Lower lobe of right lung (tissue), 2 donors: Measurements from ENCODE around the gene LCN1. TPM values are rescaled to one million over a fixed set of nuclear protein-coding genes. Genes with fewer than 3 reads are reported as not detected.

ENCODE experiments used
- ATAC-seq, 2 donors: fragments of 200-7000 bp; cut with Tn5 transposase; one replicate each; pipeline ENCODE4 v1.9.1; 2020 to 2022; ENCODE audit warnings: mild to moderate bottlenecking in 2 of 2, moderate library complexity in 2 of 2
- DNase-seq: peaks from one replicate; pipeline ENCODE4 v3.0.0-alpha.2; 2020
- H3K27ac ChIP-seq: fragments of 200-600 bp; one replicate; pipeline ENCODE4 v1.8.0; 2022
- H3K27me3 ChIP-seq: fragments of 200-600 bp; one replicate; pipeline ENCODE4 v1.8.0; 2022; ENCODE audit warnings: low read depth
- H3K36me3 ChIP-seq: fragments of 200-600 bp; one replicate; pipeline ENCODE4 v1.8.0; 2022; ENCODE audit warnings: mild to moderate bottlenecking
- H3K4me1 ChIP-seq: fragments of 200-600 bp; one replicate; pipeline ENCODE4 v1.8.0; 2022
- H3K4me3 ChIP-seq: fragments of 200-600 bp; one replicate; pipeline ENCODE4 v1.8.0; 2022; ENCODE audit warnings: mild to moderate bottlenecking
- H3K9me3 ChIP-seq: fragments of 200-600 bp; one replicate; pipeline ENCODE4 v1.8.0; 2022
- intact Hi-C: fragments of 100-400 bp; cut with DNase I; formaldehyde crosslinking; loops from one replicate; pipeline ENCODE4 v1.11.0; 2022
- total RNA-seq: library from RNA; stranded (reverse); fragmentation: NEBNext Ultra II Directional; extraction: Animal tissue kit (Norgen Biotek cat#: 25700); gene quantifications from one replicate; pipeline ENCODE4 v1.2.1, GENCODE V29; 2021
- TF ChIP-seq, protein P1 (sequence below): fragments of 200-600 bp; IDR thresholded peaks from one replicate; pipeline ENCODE4 v1.8.0; 2022; ENCODE audit warnings: antibody characterized with exemption, mild to moderate bottlenecking
- donor health status: DM: no; HTN: yes; CAD: no; lungs with severe emphysema.

Gene LCN1
- total RNA-seq, 1 donor from 2014 or later, result not detected

DNA sequence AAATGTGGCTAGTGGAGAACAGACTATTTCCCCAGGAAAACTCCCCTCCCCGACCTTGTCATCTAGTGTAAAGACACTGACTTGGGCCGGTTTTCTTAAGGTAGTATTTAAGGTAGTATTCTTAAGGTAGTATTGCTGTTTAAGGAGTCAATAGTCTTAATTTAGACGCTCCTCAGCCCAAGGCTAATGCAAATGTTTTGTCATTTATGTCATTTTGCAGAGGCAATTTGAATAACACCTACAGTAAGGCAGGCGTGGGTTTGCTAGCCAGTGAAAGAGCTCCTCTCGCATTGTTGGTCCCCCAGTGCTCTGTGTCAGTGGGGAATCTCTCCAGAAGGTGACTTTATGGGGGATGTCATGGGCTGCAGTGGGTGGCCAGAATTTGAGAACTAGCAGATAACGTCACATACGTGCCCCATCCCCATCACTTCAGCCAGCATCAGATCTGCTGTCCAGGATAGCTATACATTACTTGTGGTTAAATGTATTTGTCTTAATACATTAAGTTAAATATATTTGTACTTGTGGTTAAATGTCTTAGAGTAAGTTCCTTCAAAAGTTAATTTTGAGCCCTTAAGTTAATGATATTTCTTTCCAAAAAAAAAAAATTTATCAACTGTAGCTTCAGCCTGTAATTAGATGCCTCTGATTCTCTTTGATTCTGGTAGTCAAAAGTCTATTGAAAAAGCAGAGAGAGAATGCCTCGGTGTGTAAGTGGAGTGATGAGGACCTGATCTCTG lies 39.1 kb upstream of the LCN1 start:
- Histone ChIP-seq H3K9me3 (no peaks in the 10 kb centered on the region), H3K36me3 (peaks cover 40% of the 10 kb centered on the region), H3K27me3 (no peaks in the 10 kb centered on the region), H3K4me3 (no peak overlapping the region), H3K4me1 (peaks cover 37% of the 10 kb centered on the region), H3K27ac (no peak overlapping the region)
- DNase-seq, result no peak
- intact Hi-C loops, result no loop called here
- ATAC-seq, result no peak
- TF ChIP-seq, protein P1, sequence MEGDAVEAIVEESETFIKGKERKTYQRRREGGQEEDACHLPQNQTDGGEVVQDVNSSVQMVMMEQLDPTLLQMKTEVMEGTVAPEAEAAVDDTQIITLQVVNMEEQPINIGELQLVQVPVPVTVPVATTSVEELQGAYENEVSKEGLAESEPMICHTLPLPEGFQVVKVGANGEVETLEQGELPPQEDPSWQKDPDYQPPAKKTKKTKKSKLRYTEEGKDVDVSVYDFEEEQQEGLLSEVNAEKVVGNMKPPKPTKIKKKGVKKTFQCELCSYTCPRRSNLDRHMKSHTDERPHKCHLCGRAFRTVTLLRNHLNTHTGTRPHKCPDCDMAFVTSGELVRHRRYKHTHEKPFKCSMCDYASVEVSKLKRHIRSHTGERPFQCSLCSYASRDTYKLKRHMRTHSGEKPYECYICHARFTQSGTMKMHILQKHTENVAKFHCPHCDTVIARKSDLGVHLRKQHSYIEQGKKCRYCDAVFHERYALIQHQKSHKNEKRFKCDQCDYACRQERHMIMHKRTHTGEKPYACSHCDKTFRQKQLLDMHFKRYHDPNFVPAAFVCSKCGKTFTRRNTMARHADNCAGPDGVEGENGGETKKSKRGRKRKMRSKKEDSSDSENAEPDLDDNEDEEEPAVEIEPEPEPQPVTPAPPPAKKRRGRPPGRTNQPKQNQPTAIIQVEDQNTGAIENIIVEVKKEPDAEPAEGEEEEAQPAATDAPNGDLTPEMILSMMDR, result no peak

DNA sequence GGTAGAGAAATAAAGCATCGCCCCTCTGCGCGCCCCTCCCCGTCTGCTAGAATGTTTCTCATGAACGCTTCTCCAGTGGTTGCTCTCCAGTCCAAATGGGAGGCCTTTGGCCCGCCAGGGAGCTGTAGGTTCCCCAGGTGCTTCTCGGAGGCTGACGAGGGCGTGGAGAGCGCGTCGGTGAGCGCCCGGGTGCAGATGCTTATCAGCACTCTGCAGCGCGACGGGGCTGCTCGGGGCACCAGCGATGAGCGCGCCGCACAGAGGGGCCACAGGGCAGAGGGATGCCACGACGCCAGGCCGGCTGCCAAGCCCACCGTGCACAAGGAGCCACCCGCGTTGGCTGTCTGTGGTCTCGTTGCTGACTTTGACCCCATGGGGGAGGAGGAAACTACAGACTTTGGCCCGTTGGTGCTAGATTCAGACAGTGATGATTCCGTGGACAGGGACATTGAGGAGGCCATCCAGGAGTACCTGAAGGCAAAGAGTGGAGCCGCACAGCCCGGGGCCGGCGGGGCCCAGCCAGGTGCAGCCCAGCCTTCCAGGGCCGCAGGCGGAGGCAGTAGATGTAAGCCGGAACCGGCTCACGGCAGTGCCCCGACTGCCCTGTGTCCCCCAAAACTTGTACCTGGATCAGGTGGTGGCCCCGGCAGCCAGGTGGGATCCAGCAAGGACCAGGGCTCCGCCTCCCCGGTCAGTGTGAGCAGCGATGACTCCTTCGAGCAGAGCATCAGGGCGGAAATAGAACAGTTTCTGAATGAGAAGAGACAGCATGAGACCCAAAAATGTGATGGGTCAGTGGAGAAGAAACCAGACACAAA lies 36.6 kb upstream of the LCN1 start:
- Histone ChIP-seq H3K9me3 (no peaks in the 10 kb centered on the region), H3K36me3 (peaks cover 59% of the 10 kb centered on the region), H3K4me1 (peaks cover 21% of the 10 kb centered on the region), H3K27me3 (no peaks in the 10 kb centered on the region), H3K27ac (no peak overlapping the region), H3K4me3 (no peak overlapping the region)
- ATAC-seq, result no peak
- no peak for DNase-seq
- TF ChIP-seq, protein P1, result no peak
- intact Hi-C loops, result no loop called here

DNA sequence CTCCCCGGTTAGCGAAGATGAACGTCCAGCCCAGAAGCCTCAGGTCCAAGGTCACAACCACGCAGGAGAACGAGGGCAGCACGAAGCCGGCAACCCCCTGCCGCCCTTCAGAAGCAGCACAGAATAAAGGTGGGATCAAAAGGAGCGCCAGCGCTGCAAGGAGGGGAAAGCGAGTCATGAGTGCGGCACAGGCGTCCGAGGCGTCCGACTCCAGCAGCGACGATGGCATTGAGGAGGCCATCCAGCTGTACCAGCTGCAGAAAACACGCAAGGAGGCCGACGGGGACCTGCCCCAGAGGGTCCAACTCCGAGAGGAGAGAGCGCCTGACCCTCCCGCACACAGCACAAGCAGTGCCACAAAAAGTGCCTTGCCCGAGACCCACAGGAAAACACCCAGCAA lies 35.9 kb upstream of the LCN1 start:
- H3K4me3 ChIP-seq, result no peak overlapping the region
- H3K9me3 ChIP-seq, result no peaks in the 10 kb centered on the region
- TF ChIP-seq, protein P1, result no peak
- no peak for DNase-seq
- H3K4me1 ChIP-seq, result peaks cover 21% of the 10 kb centered on the region
- ATAC-seq, result no peak
- H3K36me3 ChIP-seq, result peaks cover 59% of the 10 kb centered on the region
- intact Hi-C loops, result no loop called here
- H3K27me3 ChIP-seq, result no peaks in the 10 kb centered on the region
- H3K27ac ChIP-seq, result no peak overlapping the region

DNA sequence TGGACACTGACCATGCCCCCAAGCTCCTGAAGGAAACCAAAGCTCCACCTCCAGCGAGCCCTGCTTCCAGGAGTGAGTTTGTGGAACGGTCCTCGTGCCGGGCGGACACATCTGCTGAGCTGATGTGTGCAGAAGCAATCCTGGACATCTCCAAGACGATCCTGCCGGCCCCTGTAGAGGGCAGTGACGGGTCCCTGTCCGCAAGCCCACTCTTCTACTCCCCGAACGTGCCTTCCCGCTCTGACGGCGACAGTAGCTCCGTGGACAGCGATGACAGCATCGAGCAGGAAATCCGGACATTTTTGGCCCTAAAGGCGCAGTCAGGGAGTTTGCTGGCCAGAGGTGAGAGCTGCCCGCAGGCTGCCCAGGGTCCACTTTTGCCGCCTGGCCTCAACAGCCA lies 35.4 kb upstream of the LCN1 start:
- Histone ChIP-seq H3K4me1 (peaks cover 18% of the 10 kb centered on the region), H3K27me3 (no peaks in the 10 kb centered on the region), H3K36me3 (peaks cover 59% of the 10 kb centered on the region), H3K4me3 (no peak overlapping the region), H3K9me3 (no peaks in the 10 kb centered on the region), H3K27ac (no peak overlapping the region)
- TF ChIP-seq, protein P1, result no peak
- DNase-seq (no peak), ATAC-seq (no peak)
- intact Hi-C loops, result no loop called here

DNA sequence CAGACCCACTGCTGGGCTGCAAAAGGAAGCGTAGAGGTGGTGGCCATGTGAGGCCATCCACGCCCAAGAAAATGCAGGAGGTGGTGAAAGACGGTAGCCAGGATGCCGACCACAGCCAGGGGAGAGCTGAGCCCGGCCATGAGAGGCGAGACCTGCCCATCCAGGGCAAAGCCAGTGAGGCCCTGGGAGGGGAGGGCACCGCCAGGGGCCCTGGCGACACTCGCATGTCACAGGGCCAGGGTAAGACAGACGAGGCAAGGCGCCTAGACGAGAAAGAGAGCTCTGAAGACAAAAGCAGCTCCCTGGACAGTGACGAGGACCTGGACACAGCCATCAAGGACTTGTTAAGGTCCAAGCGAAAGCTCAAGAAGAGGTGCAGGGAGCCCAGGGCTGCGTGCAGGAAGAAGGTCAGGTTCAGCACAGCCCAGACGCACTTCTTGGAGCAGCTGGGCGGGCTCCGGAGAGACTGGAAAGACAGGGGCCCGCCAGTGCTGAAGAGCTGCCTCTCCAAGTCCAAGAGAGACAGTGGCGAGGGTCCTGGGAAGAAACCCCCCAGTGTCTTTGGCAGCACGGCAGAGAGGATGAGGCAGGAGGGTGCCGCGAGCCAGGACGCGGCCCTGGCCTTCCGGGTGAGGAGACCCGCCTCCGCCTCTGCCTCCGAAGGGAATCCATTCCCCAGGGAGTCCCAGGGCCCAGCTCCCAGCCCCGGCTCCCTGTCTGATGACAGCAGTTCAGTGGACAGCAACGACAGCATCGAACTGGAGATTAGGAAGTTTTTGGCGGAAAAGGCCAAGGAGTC lies 34.8 kb upstream of the LCN1 start:
- Histone ChIP-seq H3K9me3 (no peaks in the 10 kb centered on the region), H3K4me1 (peaks cover 12% of the 10 kb centered on the region), H3K27me3 (no peaks in the 10 kb centered on the region), H3K27ac (no peak overlapping the region), H3K36me3 (peaks cover 59% of the 10 kb centered on the region), H3K4me3 (no peak overlapping the region)
- ATAC-seq, result no peak
- DNase-seq, result no peak
- intact Hi-C loops, result no loop called here
- TF ChIP-seq, protein P1, result no peak
